Measurements from ENCODE around the gene MED17. TPM values are rescaled to one million over a fixed set of nuclear protein-coding genes. Genes with fewer than 3 reads are reported as not detected.

The MED17 gene
- total RNA-seq, 4 donors from 2014 or later: 18.9 to 27.8 (median 22.3) TPM

GRCh38 chr11:93817426-93818348 is 33.6 kb downstream of the MED17 start:
- 61% methylated on average over 4 of the region's 4 CpGs for WGBS
- TF ChIP-seq EP300 (IDR thresholded peaks at IDR 0.05) (no peak), CTCF (IDR thresholded peaks at IDR 0.05) (no peak), POLR2A (IDR thresholded peaks at IDR 0.05; ENCODE audit: low read depth) (no peak), POLR2AphosphoS5 (IDR thresholded peaks at IDR 0.05) (no peak)
- no peak for DNase-seq (ENCODE audit: extremely low spot score)
- no peak overlapping the region for H3K27ac ChIP-seq (replicated peaks in 1 of 4)
- peaks cover 21 to 35% (median 26%) of the 10 kb centered on the region in 4 donors for H3K36me3 ChIP-seq
- H3K9me3 ChIP-seq: no peaks in the 10 kb centered on the region
- no peak overlapping the region for H3K4me3 ChIP-seq
- intact Hi-C loops (cut with DNase I): no loop called here
- H3K4me1 ChIP-seq: peaks cover 0 to 11% (median 0%) of the 10 kb centered on the region in 4 donors
- H3K27me3 ChIP-seq: no peaks in the 10 kb centered on the region

GRCh38 chr11:93819966-93820695 is 36.0 kb downstream of the MED17 start:
- TF ChIP-seq EP300 (IDR thresholded peaks at IDR 0.05) (no peak), POLR2A (IDR thresholded peaks at IDR 0.05; ENCODE audit: low read depth) (no peak), CTCF (IDR thresholded peaks at IDR 0.05) (no peak), POLR2AphosphoS5 (IDR thresholded peaks at IDR 0.05) (no peak)
- Histone ChIP-seq H3K36me3 (peaks cover 0 to 12% (median 6%) of the 10 kb centered on the region in 4 donors), H3K9me3 (no peaks in the 10 kb centered on the region), H3K4me3 (no peak overlapping the region), H3K27me3 (no peaks in the 10 kb centered on the region), H3K4me1 (peaks cover 0 to 11% (median 0%) of the 10 kb centered on the region in 4 donors), H3K27ac (replicated peaks in 1 of 4) (no peak overlapping the region)
- intact Hi-C loops (cut with DNase I): no loop called here
- DNase-seq (ENCODE audit: extremely low spot score): no peak
- WGBS: 89% methylated on average over 8 of the region's 8 CpGs

GRCh38 chr11:93820847-93821246 is 36.8 kb downstream of the MED17 start:
- Histone ChIP-seq H3K36me3 (peaks cover 0 to 6% (median 1%) of the 10 kb centered on the region in 4 donors), H3K27me3 (no peaks in the 10 kb centered on the region), H3K9me3 (no peaks in the 10 kb centered on the region), H3K4me1 (peaks cover 0 to 11% (median 0%) of the 10 kb centered on the region in 4 donors), H3K27ac (replicated peaks in 1 of 4) (no peak overlapping the region), H3K4me3 (no peak overlapping the region)
- TF ChIP-seq POLR2A (IDR thresholded peaks at IDR 0.05; ENCODE audit: low read depth): no peak
- 90% methylated on average over 14 of the region's 14 CpGs for WGBS
- no peak for DNase-seq (ENCODE audit: extremely low spot score)
- intact Hi-C loops (cut with DNase I): no loop called here

- TF ChIP-seq CTCF (IDR thresholded peaks at IDR 0.05) (no peak), POLR2AphosphoS5 (IDR thresholded peaks at IDR 0.05) (no peak), POLR2A (IDR thresholded peaks at IDR 0.05; ENCODE audit: low read depth) (no peak), EP300 (IDR thresholded peaks at IDR 0.05) (no peak)
- H3K9me3 ChIP-seq: no peaks in the 10 kb centered on the region
- no peak overlapping the region for H3K27ac ChIP-seq (replicated peaks in 1 of 4)
- DNase-seq (ENCODE audit: extremely low spot score): no peak
- no peak overlapping the region for H3K4me3 ChIP-seq
- no peaks in the 10 kb centered on the region for H3K27me3 ChIP-seq
- 65% methylated on average over 2 of the region's 2 CpGs for WGBS
- intact Hi-C loops (cut with DNase I): no loop called here
- peaks cover 0 to 3% (median 0%) of the 10 kb centered on the region in 4 donors for H3K36me3 ChIP-seq
- H3K4me1 ChIP-seq: peaks cover 0 to 11% (median 0%) of the 10 kb centered on the region in 4 donors
Observed at GRCh38 chr11:93821617-93822016, 37.5 kb downstream of the MED17 start.

- intact Hi-C loops (cut with DNase I): no loop called here
- DNase-seq (ENCODE audit: extremely low spot score): no peak
- TF ChIP-seq CTCF (IDR thresholded peaks at IDR 0.05) (no peak), POLR2AphosphoS5 (IDR thresholded peaks at IDR 0.05) (no peak), POLR2A (IDR thresholded peaks at IDR 0.05; ENCODE audit: low read depth) (no peak), EP300 (IDR thresholded peaks at IDR 0.05) (no peak)
- Histone ChIP-seq H3K9me3 (no peaks in the 10 kb centered on the region), H3K4me3 (no peak overlapping the region), H3K4me1 (peaks cover 0 to 11% (median 0%) of the 10 kb centered on the region in 4 donors), H3K27ac (replicated peaks in 1 of 4) (no peak overlapping the region), H3K36me3 (peaks cover 0 to under 1% (median 0%) of the 10 kb centered on the region in 4 donors), H3K27me3 (no peaks in the 10 kb centered on the region)
- 92% methylated on average over 5 of the region's 5 CpGs for WGBS
Observed at GRCh38 chr11:93822359-93822758, 38.3 kb downstream of the MED17 start.
